IMR-90 (cell line): ENCODE data around the gene PSMG4.

Source experiments
- CEBPB ChIP-seq: IDR thresholded peaks from 2 replicates; pipeline ENCODE4 v1.6.1; 2012; ENCODE audit warnings: low read depth, low read length, improper control_type of control experiment
- CTCF ChIP-seq: conservative IDR thresholded peaks from 2 replicates; pipeline ENCODE4 v1.5.1; 2012; ENCODE audit warnings: mild to moderate bottlenecking, low read depth, low read length, improper control_type of control experiment
- POLR2A ChIP-seq: IDR thresholded peaks from 2 replicates; pipeline ENCODE4 v1.6.1; 2012; ENCODE audit warnings: mild to moderate bottlenecking, low read depth, low read length
- RAD21 ChIP-seq: IDR thresholded peaks from 2 replicates; pipeline ENCODE4 v1.6.1; 2012; ENCODE audit warnings: low read length, improper control_type of control experiment
- RCOR1 ChIP-seq: IDR thresholded peaks from 2 replicates; pipeline ENCODE4 v1.6.1; 2012; ENCODE audit warnings: mild to moderate bottlenecking, low read length, improper control_type of control experiment; ENCODE audit not compliant: insufficient replicate concordance
- SMC3 ChIP-seq: fragments of 150-350 bp; IDR thresholded peaks from 2 replicates; pipeline ENCODE4 v1.6.1; 2016; ENCODE audit warnings: low read depth, mild to moderate bottlenecking, antibody characterized with exemption, low read length, moderate library complexity
- USF2 ChIP-seq: fragments of 150-350 bp; IDR thresholded peaks from 2 replicates; pipeline ENCODE4 v1.6.1; 2017; ENCODE audit warnings: mild to moderate bottlenecking, antibody characterized with exemption, low read length, low read depth

- TF ChIP-seq CTCF (no peak), RAD21 (no peak), USF2 (no peak), POLR2A (no peak), SMC3 (no peak), RCOR1 (no peak), CEBPB (no peak)
Measured at GRCh38 chr6:3307436-3307835, 48.7 kb downstream of the PSMG4 start.
